ENCODE data around the gene RBSN. TPM values are rescaled to one million over a fixed set of nuclear protein-coding genes. Genes with fewer than 3 reads are reported as not detected.

RBSN gene
- total RNA-seq, 1 experiment from 2014 or later = 18.4 TPM

- no peak for DNase-seq (ENCODE audit: low read depth, low spot score)
- no peak for TF ChIP-seq JUND (IDR thresholded peaks at IDR 0.05)
- TF ChIP-seq SP1 (IDR thresholded peaks at IDR 0.05; ENCODE audit: low read depth) = no peak
- no peak for TF ChIP-seq RAD21 (IDR thresholded peaks at IDR 0.05; ENCODE audit: low read depth)
- TF ChIP-seq, protein P1, sequence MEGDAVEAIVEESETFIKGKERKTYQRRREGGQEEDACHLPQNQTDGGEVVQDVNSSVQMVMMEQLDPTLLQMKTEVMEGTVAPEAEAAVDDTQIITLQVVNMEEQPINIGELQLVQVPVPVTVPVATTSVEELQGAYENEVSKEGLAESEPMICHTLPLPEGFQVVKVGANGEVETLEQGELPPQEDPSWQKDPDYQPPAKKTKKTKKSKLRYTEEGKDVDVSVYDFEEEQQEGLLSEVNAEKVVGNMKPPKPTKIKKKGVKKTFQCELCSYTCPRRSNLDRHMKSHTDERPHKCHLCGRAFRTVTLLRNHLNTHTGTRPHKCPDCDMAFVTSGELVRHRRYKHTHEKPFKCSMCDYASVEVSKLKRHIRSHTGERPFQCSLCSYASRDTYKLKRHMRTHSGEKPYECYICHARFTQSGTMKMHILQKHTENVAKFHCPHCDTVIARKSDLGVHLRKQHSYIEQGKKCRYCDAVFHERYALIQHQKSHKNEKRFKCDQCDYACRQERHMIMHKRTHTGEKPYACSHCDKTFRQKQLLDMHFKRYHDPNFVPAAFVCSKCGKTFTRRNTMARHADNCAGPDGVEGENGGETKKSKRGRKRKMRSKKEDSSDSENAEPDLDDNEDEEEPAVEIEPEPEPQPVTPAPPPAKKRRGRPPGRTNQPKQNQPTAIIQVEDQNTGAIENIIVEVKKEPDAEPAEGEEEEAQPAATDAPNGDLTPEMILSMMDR (IDR thresholded peaks at IDR 0.05 in 2 of 3, conservative IDR thresholded peaks at IDR 0.05 in 1 of 3; ENCODE audit: borderline replicate concordance in 1 of 3, insufficient read depth in 1 of 3, low read depth in 2 of 3, low read length in 2 of 3) = no peak
- no peak for TF ChIP-seq ZFX (IDR thresholded peaks at IDR 0.05)
- TF ChIP-seq CBX3 (IDR thresholded peaks at IDR 0.05; ENCODE audit: low read depth) = no peak
- TF ChIP-seq ZNF274 (IDR thresholded peaks at IDR 0.05; ENCODE audit: low read depth, low read length) = no peak
- no peak for TF ChIP-seq EZH2 (IDR thresholded peaks at IDR 0.05)
- TF ChIP-seq SIN3A (IDR thresholded peaks at IDR 0.05; ENCODE audit: low read depth) = no peak
- TF ChIP-seq POLR2AphosphoS5 (IDR thresholded peaks at IDR 0.05; ENCODE audit: low read depth, low read length) = no peak
- no peak for TF ChIP-seq CEBPB (IDR thresholded peaks at IDR 0.05; ENCODE audit: low read depth)
- TF ChIP-seq YY1 (IDR thresholded peaks at IDR 0.05; ENCODE audit: extremely low read depth, insufficient replicate concordance, low read depth, low read length) = no peak
- TF ChIP-seq SRF (IDR thresholded peaks at IDR 0.05; ENCODE audit: low read depth) = no peak
- TF ChIP-seq FOSL1 (IDR thresholded peaks at IDR 0.05; ENCODE audit: low read depth) = no peak
- TF ChIP-seq EZH2phosphoT487 (IDR thresholded peaks at IDR 0.05; ENCODE audit: borderline replicate concordance) = no peak
- TF ChIP-seq ATF3 (IDR thresholded peaks at IDR 0.05) = no peak
- peaks cover 11 to 17% of the 10 kb centered on the region in 2 experiments for H3K4me1 ChIP-seq (ENCODE audit: control insufficient read depth in 1 of 2, insufficient read depth in 2 of 2, low read length in 2 of 2)
- H3K79me2 ChIP-seq (ENCODE audit: insufficient read depth, low read length) = peaks cover 23% of the 10 kb centered on the region
- H4K20me1 ChIP-seq (ENCODE audit: insufficient read depth) = no peaks in the 10 kb centered on the region
- H3K9me2 ChIP-seq (ENCODE audit: insufficient read depth) = no peaks in the 10 kb centered on the region
- no peak overlapping the region for H3K4me2 ChIP-seq (ENCODE audit: low read length)
- ATAC-seq = no peak
- intact Hi-C loops (cut with micrococcal nuclease) = no loop called here
- H3K9me3 ChIP-seq (ENCODE audit: control insufficient read depth in 1 of 2, insufficient read depth in 1 of 2, low read depth in 1 of 2, low read length in 2 of 2) = no peaks in the 10 kb centered on the region
- CTCF ChIA-PET = no interaction called here
- no peak overlapping the region for H2AFZ ChIP-seq (ENCODE audit: low read depth, low read length, poor library complexity, severe bottlenecking)
- POLR2A ChIA-PET = no interaction called here
- RAD21 ChIA-PET (ENCODE audit: low non-redundant PET in 1 of 2, low total read pairs in 2 of 2, uncharacterized antibody in 2 of 2, unreplicated experiment in 2 of 2) = no interaction called here
- no peak overlapping the region for H3K27ac ChIP-seq (ENCODE audit: low read depth, low read length)
- no peak overlapping the region for H3K9ac ChIP-seq (ENCODE audit: low read length)
- no peak overlapping the region for H3K4me3 ChIP-seq (replicated peaks in 1 of 2; ENCODE audit: low read depth in 1 of 2, low read length in 2 of 2)
- BruUV-seq (replicated peaks) = no TSS peak
- peaks cover 0 to 8% of the 10 kb centered on the region in 2 experiments; a peak in 1 of 4 replicates for H3K36me3 ChIP-seq (ENCODE audit: control insufficient read depth in 1 of 2, insufficient read depth in 2 of 2, low read length in 2 of 2)
- H3K27me3 ChIP-seq (ENCODE audit: insufficient read depth, low read length) = no peaks in the 10 kb centered on the region
These were observed 32.5 kb downstream of the RBSN start for GRCh38 chr3:15066467-15066866.

Data from HCT116 (cell line).